HL-60/S4 (cell line): ENCODE measurements around the gene FBLN2.
"Not testable (repeated sequence)": the region's sequence is repeated elsewhere in the genome, so short reads cannot be mapped to it uniquely, and the experiment has no call there.

ENCODE experiments used
- in situ Hi-C: fragments of 300-500 bp; cut with MboI; formaldehyde crosslinking; loops from 2 replicates; pipeline ENCODE4 v1.14.3; 2022; ENCODE audit warnings: low sequenced_read_pairs

FBLN2 gene

DNA sequence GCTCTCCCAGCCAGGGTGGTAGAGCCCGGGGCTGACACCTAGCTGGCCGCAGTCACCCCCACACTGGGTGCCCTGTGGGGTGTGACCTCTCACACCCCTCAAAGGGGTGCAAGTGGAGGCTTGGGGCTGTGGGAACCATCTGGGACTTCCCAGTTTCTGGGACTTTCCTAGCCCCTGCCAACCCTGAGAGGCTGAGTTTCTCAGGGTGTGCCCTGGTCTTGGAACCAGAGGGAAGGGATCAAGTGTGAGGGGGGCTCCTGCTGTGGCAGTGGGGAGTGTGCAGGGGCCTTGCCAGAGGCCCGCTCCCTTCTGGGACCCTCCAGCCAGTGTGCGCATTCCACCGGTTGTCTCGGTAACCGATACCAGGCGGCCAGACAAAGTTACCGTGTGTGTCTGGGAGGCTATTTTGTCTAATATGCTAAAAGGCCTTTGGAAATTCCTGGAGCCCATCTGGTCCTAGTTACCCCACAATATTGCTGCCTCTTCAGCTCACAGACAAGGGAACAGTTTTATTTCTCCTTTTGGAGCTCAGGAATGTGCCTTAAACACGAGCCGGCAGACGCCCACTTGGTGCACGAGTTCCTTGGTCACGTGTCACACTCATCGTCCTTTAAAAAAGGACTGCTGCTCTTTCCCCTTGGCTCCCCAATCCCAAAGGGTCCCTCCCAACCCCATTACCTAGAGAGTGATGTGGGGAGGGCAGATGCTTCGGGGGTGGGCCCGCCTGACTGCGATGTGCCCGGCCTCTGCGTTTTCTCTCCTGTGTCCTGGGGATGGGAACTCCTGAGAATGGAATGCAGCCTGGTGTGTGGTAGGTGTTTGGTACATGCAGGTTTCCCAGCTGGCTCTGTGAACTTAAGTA lies 35.6 kb upstream of the FBLN2 start:
- in situ Hi-C loops = no loop called here

- in situ Hi-C loops = no loop called here
These were observed 34.9 kb upstream of the FBLN2 start for GRCh38 chr3:13513913-13514517.

- in situ Hi-C loops = no loop called here
These were observed 34.1 kb upstream of the FBLN2 start for GRCh38 chr3:13514639-13515435.

GRCh38 chr3:13515786-13516759 lies 32.9 kb upstream of the FBLN2 start:
- in situ Hi-C loops = no loop called here

DNA sequence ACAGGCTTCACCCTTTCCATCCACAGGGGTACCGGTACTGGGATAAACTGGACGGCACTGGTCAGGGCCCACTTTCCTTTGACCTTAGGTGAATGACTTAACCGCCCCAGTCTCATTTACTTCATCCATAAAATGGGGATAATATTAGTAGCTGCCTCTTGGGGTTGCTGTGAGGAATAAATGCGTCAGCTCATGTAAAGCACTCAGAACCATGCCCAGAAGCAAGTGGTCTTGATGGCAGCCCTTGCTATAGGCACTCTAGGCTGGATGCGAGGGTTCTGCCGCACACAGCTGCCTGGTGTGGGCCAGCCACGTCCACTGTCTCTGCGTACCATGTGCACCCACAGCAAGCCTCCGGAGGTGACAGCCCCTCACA lies 32.2 kb upstream of the FBLN2 start:
- in situ Hi-C loops = no loop called here

DNA sequence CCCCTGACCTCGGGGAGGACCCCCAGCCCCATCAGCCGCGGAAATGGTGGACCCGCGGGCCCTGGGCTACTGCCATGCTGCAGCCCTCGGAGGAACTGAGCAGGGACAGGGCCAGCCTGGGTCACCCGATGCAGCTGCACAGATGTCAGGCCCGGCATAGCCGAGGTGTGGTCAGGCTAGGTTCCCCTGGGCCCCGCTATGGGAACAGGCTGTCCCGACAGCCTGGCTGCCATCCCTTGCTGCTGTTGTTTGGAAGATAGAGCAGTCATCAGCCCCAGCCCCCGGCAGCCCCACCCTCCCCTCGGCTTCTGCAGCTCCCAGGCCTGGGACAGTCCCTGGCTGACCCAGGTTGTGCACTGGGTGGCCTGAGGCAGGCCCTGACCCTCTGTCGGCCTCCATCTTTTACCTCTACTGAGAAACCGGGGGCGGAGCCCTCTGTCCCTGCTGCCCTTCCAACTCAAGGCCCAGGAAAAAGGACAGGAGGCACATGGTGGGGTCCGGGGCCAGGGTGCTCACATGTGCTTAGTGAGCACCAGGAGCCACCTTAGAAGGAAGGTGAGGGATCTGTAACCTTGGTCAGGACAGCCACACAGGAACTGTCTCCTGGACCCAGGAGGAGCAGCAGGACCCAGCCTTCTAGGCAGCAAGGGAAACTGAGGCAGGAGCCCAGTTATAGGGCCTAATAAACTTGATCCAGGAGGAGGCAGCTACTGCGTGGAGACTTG lies 31.5 kb upstream of the FBLN2 start:
- in situ Hi-C loops = no loop called here

- in situ Hi-C loops = no loop called here
These were observed 30.4 kb upstream of the FBLN2 start for GRCh38 chr3:13518516-13518953.

DNA sequence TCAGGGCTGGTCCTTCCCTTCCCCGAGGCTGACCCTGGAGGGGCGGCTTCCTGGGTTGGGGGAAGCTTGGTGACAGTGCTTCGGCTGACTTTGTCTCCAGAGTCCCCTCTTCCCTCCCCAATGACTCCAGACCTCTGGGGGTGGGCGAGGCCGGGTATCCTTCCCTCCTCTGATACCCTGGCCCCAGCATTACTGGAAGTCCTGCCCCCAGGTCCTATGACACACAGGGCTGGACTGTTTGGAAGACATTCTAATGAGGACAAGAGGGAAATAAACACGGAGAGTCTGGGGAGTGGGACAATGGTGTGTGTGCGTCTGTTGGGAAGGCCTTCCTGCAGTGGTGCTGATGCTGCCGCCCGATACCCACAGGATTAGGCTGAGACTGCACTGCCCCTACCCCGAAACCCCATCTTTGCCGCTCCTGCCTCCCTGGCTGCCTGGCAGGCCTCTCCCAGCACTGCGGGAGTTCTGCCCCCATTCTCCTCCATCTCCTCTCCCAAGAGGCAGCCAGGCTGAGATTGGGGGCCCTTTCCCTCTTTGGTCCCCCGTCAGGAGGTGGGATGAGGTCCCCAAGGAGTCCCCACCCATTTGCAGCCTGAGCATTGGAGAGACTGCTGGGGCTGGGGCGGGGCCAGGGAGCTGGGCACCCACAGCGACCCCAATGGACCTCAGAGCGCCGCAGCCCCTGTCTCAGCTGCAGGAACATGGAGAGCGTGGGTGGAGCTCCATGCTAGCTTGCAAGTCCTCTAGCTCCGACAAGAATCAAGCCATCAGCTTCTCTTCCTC lies 29.7 kb upstream of the FBLN2 start:
- in situ Hi-C loops = no loop called here

DNA sequence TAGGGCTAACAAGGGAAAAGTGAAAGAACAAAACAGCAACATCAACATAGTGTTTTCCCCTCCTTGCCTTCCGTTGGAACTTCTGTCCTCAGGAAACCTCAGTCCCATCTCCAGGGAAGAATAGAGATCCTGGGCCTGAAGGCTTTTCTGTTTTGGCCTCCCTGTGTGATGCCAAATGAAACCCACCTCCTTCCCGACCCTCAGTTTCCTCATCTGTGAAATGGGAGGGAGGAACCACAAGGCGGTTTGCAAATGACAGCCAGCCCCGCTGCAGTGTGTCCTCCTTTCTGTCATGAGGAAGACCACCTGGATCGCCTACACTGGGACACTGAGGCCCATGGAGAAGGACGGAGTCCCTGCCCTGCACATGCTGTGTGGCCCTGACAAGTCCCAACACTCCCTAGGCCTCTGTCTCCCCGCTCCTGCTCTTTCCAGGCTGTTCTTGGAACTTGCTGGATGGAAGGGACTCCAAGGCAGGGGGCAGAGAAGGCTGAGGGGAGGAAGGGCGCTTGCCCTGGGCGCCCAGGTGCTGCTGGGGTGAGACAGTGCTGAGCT lies 28.5 kb upstream of the FBLN2 start:
- in situ Hi-C loops = no loop called here

GRCh38 chr3:13521309-13521708 lies 27.6 kb upstream of the FBLN2 start:
- in situ Hi-C loops = no loop called here

GRCh38 chr3:13521749-13522148 lies 27.2 kb upstream of the FBLN2 start:
- in situ Hi-C loops = not testable (repeated sequence)

- in situ Hi-C loops = no loop called here
These were observed 26.7 kb upstream of the FBLN2 start for GRCh38 chr3:13522236-13522635.

DNA sequence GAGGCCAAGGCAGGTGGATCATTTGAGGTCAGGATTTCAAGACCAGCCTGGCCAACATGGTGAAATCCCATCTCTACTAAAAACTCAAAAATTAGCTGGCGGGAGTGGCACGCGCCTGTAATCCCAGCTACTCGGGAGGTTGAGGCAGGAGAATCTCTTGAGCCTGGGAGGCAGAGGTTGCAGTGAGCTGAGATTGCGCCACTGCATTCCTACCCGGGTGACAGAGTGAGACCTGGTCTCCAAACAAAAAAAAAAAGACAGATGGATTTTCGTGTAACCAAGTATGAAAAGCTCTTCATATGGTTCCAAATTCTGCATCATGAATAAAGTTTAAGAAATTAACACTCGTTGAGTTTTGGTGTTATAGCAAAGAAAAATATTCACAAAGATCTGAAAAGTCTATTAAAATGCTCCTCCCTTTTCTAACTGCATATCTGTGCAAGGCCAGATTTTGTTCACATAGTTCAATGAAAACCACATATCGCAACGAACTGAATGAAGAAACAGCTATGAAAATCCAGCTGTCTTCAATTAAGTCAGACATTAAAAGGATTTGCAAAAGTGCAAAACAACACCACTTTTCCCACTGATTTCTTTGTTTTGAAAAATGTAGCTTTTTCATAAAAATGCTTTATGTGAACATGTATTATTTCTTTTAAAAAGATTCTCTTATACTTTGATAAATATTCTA lies 23.8 kb upstream of the FBLN2 start:
- in situ Hi-C loops = no loop called here

- in situ Hi-C loops = no loop called here
These were observed 22.9 kb upstream of the FBLN2 start for GRCh38 chr3:13525827-13526625.

- in situ Hi-C loops = no loop called here
These were observed 22.3 kb upstream of the FBLN2 start for GRCh38 chr3:13526626-13526949.

DNA sequence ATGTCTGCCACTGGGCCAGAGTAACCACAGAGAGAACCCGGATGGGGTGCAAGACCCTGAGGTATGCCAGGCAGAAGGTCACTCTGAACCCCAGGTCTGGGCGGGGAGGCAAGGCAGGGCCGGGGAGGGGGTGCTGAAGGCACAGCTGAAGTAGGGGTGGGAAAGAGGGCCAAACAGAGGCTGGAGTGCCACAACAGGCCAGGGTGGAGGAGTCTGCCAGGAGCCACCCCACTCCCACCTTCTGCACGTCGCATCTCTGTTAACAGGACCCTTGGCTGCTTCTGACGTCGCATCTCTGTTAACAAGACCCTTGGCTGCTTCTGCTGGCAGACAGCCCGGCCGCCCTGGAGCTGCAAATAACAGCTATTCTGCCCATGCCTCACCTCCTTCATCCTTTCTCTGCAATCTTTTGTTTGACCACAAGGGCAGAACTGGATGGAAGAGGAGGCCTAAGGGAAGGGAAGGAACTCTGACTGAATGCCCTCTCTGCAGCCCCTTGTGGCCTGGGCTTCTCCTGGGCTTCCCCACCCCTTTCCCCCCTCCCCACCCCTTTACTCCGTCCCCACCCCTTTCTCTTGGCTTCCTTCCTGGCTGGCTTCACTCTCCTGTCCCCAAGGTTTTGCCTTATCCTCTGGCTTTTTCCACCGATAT lies 20.6 kb upstream of the FBLN2 start:
- in situ Hi-C loops = no loop called here
